GM12878 (cell line): Measurements from ENCODE around the gene MYBPC2. TPM values are rescaled to one million over a fixed set of nuclear protein-coding genes. Genes with fewer than 3 reads are reported as not detected.

Experiments used
- ATAC-seq: fragments of 200-7000 bp; cut with Tn5 transposase; 3 replicates; pipeline ENCODE4 v1.9.1; 2020; ENCODE audit warnings: mild to moderate bottlenecking, moderate library complexity
- BruUV-seq: library from RNA; stranded (reverse); fragments of 400-500 nt; replicated peaks from 2 replicates; lab custom pipeline; 2021; lab: Mats Ljungman, UMichigan
- CTCF ChIA-PET: fragments of 300-600 bp; sonication (Branson Sonifier 250); formaldehyde crosslinking; extraction: SDS; loops from one replicate; lab custom pipeline; 2021; ENCODE audit warnings: inconsistent platforms; lab: Yijun Ruan, JAX
- POLR2A ChIA-PET: fragments of 350-600 bp; formaldehyde crosslinking; extraction: SDS; loops from one replicate; lab custom pipeline; 2021; ENCODE audit warnings: inconsistent platforms; lab: Charles Lee
- RAD21 ChIA-PET: fragments of 300-600 bp; sonication (Branson Sonifier 250); formaldehyde crosslinking; loops from one replicate; lab custom pipeline; 2023; ENCODE audit warnings: antibody characterized with exemption; ENCODE audit not compliant: unreplicated experiment; lab: Charles Lee
- SMC1A ChIA-PET: fragments of 300-600 bp; sonication (Branson Sonifier 250); formaldehyde crosslinking; loops from one replicate; lab custom pipeline; 2023; ENCODE audit not compliant: unreplicated experiment, uncharacterized antibody; lab: Charles Lee
- DNase-seq: peaks from one replicate; pipeline ENCODE4 v3.0.0-alpha.2; 2011; ENCODE audit warnings: low read depth, low spot score
- FAIRE-seq: peaks from 3 replicates; lab custom pipeline; 2011; peaks lifted over from hg19 to GRCh38; lab: Jason Lieb, UNC
- H2AFZ ChIP-seq: 2 replicates; pipeline ENCODE4 v1.6.0; 2011; ENCODE audit warnings: low read depth, low read length, control low read depth; ENCODE audit not compliant: control insufficient read depth
- H3K27ac ChIP-seq: 2 replicates; pipeline ENCODE4 v1.5.1; 2011; ENCODE audit warnings: control low read depth; ENCODE audit not compliant: control insufficient read depth, insufficient read depth
- H3K27me3 ChIP-seq, 2 experiments: replicated peaks in 1 of 2; 2 replicates each; pipeline versions ENCODE4 v1.6.0 to v1.6.1; 2011; ENCODE audit warnings: low read length in 1 of 2; ENCODE audit not compliant: control insufficient read depth in 2 of 2, insufficient read depth in 2 of 2
- H3K36me3 ChIP-seq, 2 experiments: 2 replicates each; pipeline ENCODE4 v1.5.1; 2011; ENCODE audit warnings: low read length in 1 of 2; ENCODE audit not compliant: control insufficient read depth in 2 of 2, insufficient read depth in 2 of 2
- H3K4me1 ChIP-seq: 2 replicates; pipeline ENCODE4 v1.6.1; 2011; ENCODE audit warnings: mild to moderate bottlenecking, low read length, moderate library complexity, mixed read lengths; ENCODE audit not compliant: control insufficient read depth, insufficient read depth
- H3K4me2 ChIP-seq: 2 replicates; pipeline ENCODE4 v1.6.0; 2011; ENCODE audit warnings: control low read depth; ENCODE audit not compliant: control insufficient read depth, insufficient read depth
- H3K4me3 ChIP-seq: fragments of 200-600 bp; sonication (generic); 2 replicates; pipeline ENCODE4 v1.5.1; 2016
- H3K79me2 ChIP-seq: 2 replicates; pipeline ENCODE4 v1.6.0; 2011; ENCODE audit warnings: low read length; ENCODE audit not compliant: control insufficient read depth, insufficient read depth
- H3K9ac ChIP-seq: 2 replicates; pipeline ENCODE4 v1.8.0; 2011; ENCODE audit warnings: low read length, control low read depth, mixed read lengths; ENCODE audit not compliant: control insufficient read depth, insufficient read depth
- H3K9me3 ChIP-seq: replicated peaks from 3 replicates; pipeline ENCODE4 v1.5.1; 2011; ENCODE audit warnings: mild to moderate bottlenecking, low read length; ENCODE audit not compliant: control insufficient read depth, insufficient read depth
- H4K20me1 ChIP-seq: 2 replicates; pipeline ENCODE4 v1.6.0; 2011; ENCODE audit not compliant: control insufficient read depth, insufficient read depth
- CTCF ChIP-seq, 3 experiments: IDR thresholded peaks in 2 of 3; conservative IDR thresholded peaks in 1 of 3; 2 replicates each; pipeline ENCODE4 v1.5.1; 2011; ENCODE audit warnings: low read depth in 3 of 3, low read length in 3 of 3, mild to moderate bottlenecking in 3 of 3, control low read depth in 2 of 3, moderate library complexity in 2 of 3, inconsistent platforms in 1 of 3, mixed read lengths in 1 of 3; ENCODE audit not compliant: control insufficient read depth in 2 of 3, insufficient read depth in 1 of 3; ENCODE audit errors: extremely low read depth in 1 of 3
- HSF1 ChIP-seq: fragments of 150-350 bp; IDR thresholded peaks from 2 replicates; pipeline ENCODE4 v1.6.1; 2014; ENCODE audit warnings: mild to moderate bottlenecking, low read depth, low read length
- IKZF2 ChIP-seq, 2 experiments: fragments of 450-650 bp; IDR thresholded peaks; 2 replicates each; pipeline ENCODE4 v1.6.1; 2017; ENCODE audit warnings: mild to moderate bottlenecking in 2 of 2, moderate library complexity in 2 of 2
- IRF5 ChIP-seq: fragments of 450-650 bp; IDR thresholded peaks from 2 replicates; pipeline ENCODE4 v1.6.1; 2017; ENCODE audit warnings: borderline replicate concordance
- NFYA ChIP-seq: IDR thresholded peaks from 2 replicates; pipeline ENCODE4 v1.6.1; 2011; ENCODE audit warnings: low read depth, mild to moderate bottlenecking, low read length, improper control_type of control experiment, borderline replicate concordance
- PRDM15 ChIP-seq: fragments of 450-650 bp; formaldehyde crosslinking; IDR thresholded peaks from 2 replicates; pipeline ENCODE4 v1.4.0; 2020; ENCODE audit warnings: mild to moderate bottlenecking, moderate library complexity
- RELA ChIP-seq: fragments of 450-650 bp; IDR thresholded peaks from 2 replicates; pipeline ENCODE4 v1.8.0; 2014; ENCODE audit warnings: borderline replicate concordance; ENCODE audit not compliant: partially characterized antibody
- YBX1 ChIP-seq: fragments of 450-650 bp; IDR thresholded peaks from 2 replicates; pipeline ENCODE4 v1.6.1; 2016; ENCODE audit warnings: antibody characterized with exemption
- ZBTB33 ChIP-seq: fragments of 450-650 bp; IDR thresholded peaks from 2 replicates; pipeline ENCODE4 v1.6.1; 2017; ENCODE audit warnings: mild to moderate bottlenecking
- WGBS: methylation state at CpG from one replicate; pipeline ENCODE4 v1.1.6; 2016; ENCODE audit warnings: low lambda C conversion rate; ENCODE audit not compliant: insufficient replicate concordance, insufficient coverage; ENCODE audit errors: missing lambda C conversion rate; 5-methylcytosine and 5-hydroxymethylcytosine counted together
- in situ Hi-C: fragments of 300-500 bp; cut with MboI; formaldehyde crosslinking; loops from 9 replicates; pipeline ENCODE4 v1.14.3; 2018; ENCODE audit warnings: mixed read lengths
- intact Hi-C: fragments of 100-400 bp; cut with micrococcal nuclease; formaldehyde crosslinking; loops from one replicate; pipeline ENCODE4 v1.14.2; 2022; ENCODE audit not compliant: unreplicated experiment
- polyA plus RNA-seq, 11 experiments: library from polyadenylated mRNA; depleted of rRNA in 4 of 11; unstranded in 6 of 11; stranded (reverse) in 5 of 11; fragments of >200 nt; fragmentation: Nextera tagmentation in 4 of 11; fragmentation: Illumina TruSeq in 1 of 11; extraction: Ambion mirVana in 4 of 11; extraction: Trizol in 1 of 11; gene quantifications; 1 replicate in 1 of 11; 2 replicates in 10 of 11; pipeline versions ENCODE4 v1.2.1 to v1.2.3, GENCODE V29; 2011 to 2016; ENCODE audit warnings: inconsistent platforms in 2 of 11, missing spikeins in 2 of 11, low read depth in 1 of 11
- total RNA-seq, 4 experiments: library from RNA; depleted of rRNA in 3 of 4; stranded (reverse); fragments of >200 nt in 3 of 4; fragmentation: Illumina TruSeq in 1 of 4; extraction: Trizol in 1 of 4; gene quantifications; 2 replicates each; pipeline versions ENCODE4 v1.2.1 to v1.2.3, GENCODE V29; 2013 to 2021

Gene MYBPC2
- total and polyA plus RNA-seq, 10 of the 15 experiments (the other 5 are each of a cell fraction or from before 2014, with no cell fraction given), result 0.09 to 2.6 (median 0.61) TPM

GRCh38 chr19:50387176-50387867 lies 45.4 kb upstream of the MYBPC2 start (continued):
- no peak for TF ChIP-seq ZBTB33
- TF ChIP-seq RELA, result no peak
- no peak for TF ChIP-seq CTCF (IDR thresholded peaks at IDR 0.05 in 2 of 3, conservative IDR thresholded peaks at IDR 0.05 in 1 of 3; ENCODE audit: control insufficient read depth in 2 of 3, extremely low read depth in 1 of 3, insufficient read depth in 1 of 3, low read depth in 3 of 3, low read length in 3 of 3)
- no peak for TF ChIP-seq IRF5

- H3K27ac ChIP-seq, result no peak overlapping the region
- H3K9me3 ChIP-seq, result no peaks in the 10 kb centered on the region
- peaks cover 8 to 11% of the 10 kb centered on the region in 2 experiments; a peak in 3 of 4 replicates for H3K36me3 ChIP-seq
- peaks cover 3% of the 10 kb centered on the region; the same call in 1 of the 2 replicates for H3K4me1 ChIP-seq
- TF ChIP-seq YBX1 (no peak), PRDM15 (no peak), NFYA (no peak), HSF1 (no peak), IKZF2 (IDR thresholded peaks at IDR 0.05) (no peak)
- TF ChIP-seq, all 136 proteins: peak for 0
- no peak overlapping the region for H2AFZ ChIP-seq
- in situ Hi-C loops, result no loop called here
- H4K20me1 ChIP-seq, result no peaks in the 10 kb centered on the region
- H3K4me3 ChIP-seq, result no peak overlapping the region
- ChIA-PET SMC1A (interaction anchor here (1.0 kb wide), 1 partner anchor 14 kb away, joined by 3 read pairs; no protein-coding TSS in a partner anchor), POLR2A (no interaction called here), RAD21 (interaction anchor here (1.1 kb wide), 1 partner anchor 73 kb away, joined by 3 read pairs; no protein-coding TSS in a partner anchor), CTCF (no interaction called here)
- 98% methylated on average over 8 of the region's 8 CpGs for WGBS
- H3K27me3 ChIP-seq, result no peaks in the 10 kb centered on the region
- BruUV-seq, result no TSS peak
- DNase-seq (no peak), ATAC-seq (no peak), FAIRE-seq (no peak)
- H3K9ac ChIP-seq, result no peak overlapping the region
- H3K79me2 ChIP-seq, result peaks cover 24% of the 10 kb centered on the region
- intact Hi-C loops, result no loop called here
- H3K4me2 ChIP-seq, result no peak overlapping the region
These were observed 44.8 kb upstream of the MYBPC2 start for GRCh38 chr19:50387868-50388245.
